GM12873 (cell line): ENCODE measurements around the gene RAB17.

Experiments used
- CTCF ChIP-seq: IDR thresholded peaks from 2 replicates; pipeline ENCODE4 v1.5.1; 2012; ENCODE audit warnings: low read depth, mild to moderate bottlenecking, moderate library complexity, low read length, control low read depth; ENCODE audit not compliant: insufficient read depth; ENCODE audit errors: missing control alignments

Gene RAB17

GRCh38 chr2:237570776-237571335 is 19.7 kb downstream of the RAB17 start:
- no peak for TF ChIP-seq CTCF

- no peak for TF ChIP-seq CTCF
Measured at GRCh38 chr2:237569896-237570295, 20.6 kb downstream of the RAB17 start.

- no peak for TF ChIP-seq CTCF
Measured at GRCh38 chr2:237569041-237569440, 21.5 kb downstream of the RAB17 start.

GRCh38 chr2:237568121-237568660 is 22.3 kb downstream of the RAB17 start:
- TF ChIP-seq CTCF, result no peak

GRCh38 chr2:237567276-237568029 is 23.1 kb downstream of the RAB17 start:
- no peak for TF ChIP-seq CTCF

GRCh38 chr2:237566401-237567235 is 23.9 kb downstream of the RAB17 start, which contains the start of gene PRLH:
PRLH (plus strand) TSS chr2:237566574; CDS start chr2:237566574, 0 bp downstream.
- no peak for TF ChIP-seq CTCF

GRCh38 chr2:237565974-237566373 is 24.6 kb downstream of the RAB17 start:
- no peak for TF ChIP-seq CTCF
